HG03575 (cell line): Measurements from ENCODE around the gene TBC1D8.

Experiments
- ATAC-seq: cut with Tn5 transposase; IDR thresholded peaks from one replicate; pipeline ENCODE4 v1.9.1; 2021; ENCODE audit not compliant: unreplicated experiment, insufficient number of reproducible peaks, low FRiP score; ENCODE audit errors: extremely low read depth

Gene TBC1D8

DNA sequence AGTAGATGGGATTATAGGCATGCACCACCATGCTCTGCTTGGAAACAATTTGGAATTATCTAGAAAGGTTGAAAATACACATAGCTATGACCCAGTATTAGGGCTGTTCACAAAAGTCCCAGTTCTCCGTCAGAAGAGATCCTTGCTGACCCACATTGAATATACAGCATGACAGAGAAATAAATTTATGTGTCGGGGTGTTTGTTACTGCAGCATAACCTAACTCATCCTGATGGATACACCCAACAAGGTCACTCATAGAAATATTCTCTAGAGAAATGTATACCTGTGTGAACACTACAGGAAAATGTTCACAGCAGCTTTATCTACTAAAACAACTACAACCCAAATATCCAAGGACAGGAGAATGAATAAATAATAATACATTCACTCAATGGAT is 9.0 kb downstream of the TBC1D8 start:
- no peak for ATAC-seq

DNA sequence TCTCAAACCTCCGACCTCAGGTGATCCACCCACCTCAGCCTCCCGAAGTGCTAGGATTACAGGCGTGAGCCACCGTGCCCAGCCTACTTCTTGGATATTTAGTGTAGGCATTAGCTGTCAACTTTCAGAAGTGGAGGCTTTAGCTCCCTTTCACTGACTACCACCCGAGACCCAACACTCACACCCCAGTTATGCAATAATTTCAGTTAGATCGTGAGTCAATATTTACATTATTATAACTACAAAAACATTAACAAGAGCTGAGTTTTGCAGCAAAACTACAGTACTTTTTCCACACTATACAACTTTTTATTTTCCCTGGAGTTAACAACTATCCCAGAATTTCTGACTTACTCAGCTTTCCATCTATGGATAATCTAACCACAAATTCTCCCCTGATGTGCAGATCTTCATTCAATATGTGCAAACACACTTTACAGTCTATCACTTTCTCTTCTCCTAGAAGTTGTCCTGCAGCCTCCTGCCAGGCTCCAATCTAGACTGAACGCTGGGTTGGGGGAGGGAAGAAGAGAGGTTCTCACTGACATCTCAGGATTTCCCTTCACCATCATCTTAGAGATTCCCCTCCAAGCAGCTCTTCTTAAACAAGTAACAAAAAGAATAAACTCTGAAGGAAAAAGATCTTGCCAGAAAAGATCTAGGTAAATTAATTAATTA is 10.1 kb downstream of the TBC1D8 start:
- no peak for ATAC-seq

GRCh38 chr2:101140237-101140636 is 10.9 kb downstream of the TBC1D8 start:
- ATAC-seq: no peak

DNA sequence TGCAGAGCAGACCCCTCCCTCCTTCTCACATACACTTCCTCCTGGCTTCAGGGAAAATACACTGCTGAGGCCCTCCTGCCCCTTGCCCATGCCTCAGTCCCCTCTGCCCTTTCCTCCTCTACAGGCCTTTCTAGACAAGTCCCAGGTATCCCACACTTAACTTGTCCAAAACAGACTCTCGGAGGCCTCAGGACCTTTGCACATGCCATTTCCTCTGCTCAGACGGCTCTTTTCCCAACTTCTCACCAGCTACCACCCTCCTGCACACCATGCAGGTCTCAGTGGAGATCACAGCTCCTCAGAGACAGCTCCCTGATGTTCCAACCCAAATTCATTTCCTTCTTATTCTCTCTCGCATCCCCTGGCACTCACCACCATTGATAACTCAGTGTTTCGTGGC is 11.7 kb downstream of the TBC1D8 start:
- no peak for ATAC-seq

DNA sequence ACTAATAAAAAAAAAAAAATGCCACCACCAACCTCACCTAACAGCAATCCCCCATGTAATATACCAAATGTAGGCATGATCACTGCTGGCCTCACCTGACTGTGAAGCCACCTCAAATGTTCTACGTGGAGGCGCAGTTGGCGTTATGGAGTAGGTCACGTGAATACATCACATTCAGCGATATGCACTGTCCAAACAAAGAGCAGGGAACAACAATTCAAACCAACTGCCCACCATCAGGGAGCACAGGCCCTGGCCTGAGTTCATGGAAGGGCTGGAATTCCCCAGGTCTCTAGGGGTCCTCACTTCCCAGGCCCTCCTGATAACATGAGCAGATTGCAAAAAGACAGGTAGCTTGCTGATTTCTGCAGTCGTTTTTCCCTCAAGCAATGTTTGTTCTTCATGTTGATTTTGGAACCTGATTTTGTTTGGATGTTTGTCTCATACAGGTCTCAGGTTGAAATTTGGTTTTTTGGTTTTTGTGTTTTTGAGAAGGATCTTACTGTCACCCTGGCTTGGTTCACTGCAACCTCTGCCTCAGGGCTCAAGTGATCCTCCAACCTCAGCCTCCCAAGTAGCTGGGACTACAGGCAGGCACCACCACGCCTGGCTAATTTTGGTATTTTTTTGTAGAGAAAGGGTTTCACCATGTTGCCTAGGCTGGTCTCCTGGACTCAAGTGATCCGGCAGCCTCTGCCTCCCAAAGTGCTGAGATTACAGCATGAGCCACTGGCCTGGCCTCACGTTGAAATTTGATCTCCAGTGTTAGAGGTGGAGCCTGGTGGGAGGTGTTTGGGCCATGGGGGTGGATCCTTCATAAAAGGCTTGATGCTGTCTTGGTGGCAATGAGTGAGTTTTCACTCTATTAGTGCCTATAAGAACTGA is 15.5 kb downstream of the TBC1D8 start:
- no peak for ATAC-seq

DNA sequence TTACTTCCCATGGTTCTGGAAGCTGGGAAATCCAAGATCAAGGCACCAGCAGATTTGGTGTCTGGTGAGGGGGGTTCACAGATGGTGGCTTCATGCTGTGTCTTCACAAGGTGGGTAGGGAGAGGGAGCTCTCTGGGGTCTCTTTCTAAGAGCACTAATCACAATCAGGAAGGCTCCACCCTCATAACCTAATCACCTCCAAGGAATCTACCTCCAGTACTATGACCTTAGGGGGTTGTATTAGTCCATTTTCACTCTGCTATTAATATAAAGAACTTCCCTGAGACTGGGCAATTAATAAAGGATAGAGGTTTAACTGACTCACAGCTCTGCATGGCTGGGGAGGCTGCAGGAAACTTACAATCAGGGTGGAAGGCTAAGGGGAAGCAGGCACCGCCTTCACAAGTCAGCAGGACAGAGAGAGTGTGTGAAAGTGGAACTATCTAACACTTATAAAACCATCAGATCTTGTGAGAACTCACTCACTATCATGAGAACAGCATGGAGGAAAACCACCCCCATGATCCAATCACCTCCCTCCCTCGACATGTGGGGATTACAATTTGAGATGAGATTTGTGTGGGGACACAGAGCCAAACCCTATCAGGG is 17.6 kb downstream of the TBC1D8 start:
- no peak for ATAC-seq

DNA sequence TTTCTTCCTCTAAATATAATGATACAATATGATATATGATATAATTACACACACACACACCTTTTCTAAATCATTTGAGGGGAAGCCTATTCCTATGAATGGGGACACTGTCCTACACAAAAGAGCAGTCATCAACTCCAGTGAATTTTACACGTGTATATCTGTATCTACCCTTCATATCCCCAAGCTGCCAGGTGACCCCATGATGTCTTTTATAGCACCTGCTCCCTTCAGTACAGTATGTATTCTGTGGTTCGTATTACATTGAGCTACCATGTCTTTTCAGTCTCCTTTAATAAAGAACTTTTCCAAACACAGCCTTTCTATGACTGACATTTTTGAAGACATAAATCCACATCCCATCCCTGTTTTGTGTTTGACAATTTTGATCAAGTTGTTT is 19.0 kb downstream of the TBC1D8 start:
- ATAC-seq: no peak

GRCh38 chr2:101130081-101130480 is 21.1 kb downstream of the TBC1D8 start:
- ATAC-seq: no peak

DNA sequence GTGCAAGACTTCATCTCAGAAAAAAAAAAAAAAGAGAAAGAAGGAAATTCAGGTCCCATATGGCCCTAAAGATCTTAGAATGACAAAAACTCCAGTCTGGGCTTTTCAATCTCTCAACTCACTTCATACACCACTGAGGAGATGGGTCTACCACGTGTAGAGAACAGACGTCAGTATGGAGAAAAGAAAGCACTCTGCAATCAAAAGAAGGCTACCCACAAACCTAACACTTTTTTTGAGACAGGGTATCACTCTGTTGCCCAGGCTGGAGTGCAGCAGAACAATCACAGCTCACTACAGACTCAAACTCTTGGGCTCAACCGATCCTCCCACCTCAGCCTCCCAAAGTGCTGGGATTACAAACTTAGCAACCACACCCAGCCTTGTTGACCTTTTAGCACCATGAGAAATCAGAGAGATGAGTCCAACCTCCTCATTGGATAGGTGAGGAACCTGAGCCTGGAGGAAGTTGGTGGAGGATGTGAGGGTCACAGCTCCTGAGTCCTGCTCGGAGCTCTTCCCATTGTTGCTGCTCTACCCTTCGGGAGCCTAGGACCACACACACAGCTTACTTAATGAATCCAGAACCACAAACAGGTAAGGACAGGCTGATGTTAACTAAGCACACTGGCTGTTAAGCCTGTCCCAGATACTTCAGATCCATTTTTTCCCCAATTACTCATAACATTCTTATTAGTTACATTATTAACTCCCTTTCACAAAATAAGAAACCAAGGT is 23.7 kb downstream of the TBC1D8 start:
- ATAC-seq: no peak

DNA sequence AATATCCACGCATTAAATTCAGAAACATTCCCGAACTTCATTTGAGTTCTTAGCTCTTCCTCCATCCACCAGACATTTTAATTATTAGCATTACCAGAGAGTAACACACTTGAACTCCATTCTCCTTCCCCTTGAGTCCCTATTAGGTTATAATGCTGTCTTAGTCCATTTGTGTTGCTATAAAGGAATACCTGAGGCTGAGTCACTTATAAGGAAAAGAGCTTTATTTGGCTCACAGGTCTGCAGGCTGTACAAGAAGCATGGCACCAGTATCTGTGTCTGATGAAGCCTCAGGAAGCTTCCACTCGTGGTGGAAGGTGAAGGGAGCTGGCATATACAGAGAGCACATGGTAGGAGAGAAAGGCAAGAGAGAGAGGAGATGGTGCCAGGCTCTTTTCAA is 25.4 kb downstream of the TBC1D8 start:
- no peak for ATAC-seq

DNA sequence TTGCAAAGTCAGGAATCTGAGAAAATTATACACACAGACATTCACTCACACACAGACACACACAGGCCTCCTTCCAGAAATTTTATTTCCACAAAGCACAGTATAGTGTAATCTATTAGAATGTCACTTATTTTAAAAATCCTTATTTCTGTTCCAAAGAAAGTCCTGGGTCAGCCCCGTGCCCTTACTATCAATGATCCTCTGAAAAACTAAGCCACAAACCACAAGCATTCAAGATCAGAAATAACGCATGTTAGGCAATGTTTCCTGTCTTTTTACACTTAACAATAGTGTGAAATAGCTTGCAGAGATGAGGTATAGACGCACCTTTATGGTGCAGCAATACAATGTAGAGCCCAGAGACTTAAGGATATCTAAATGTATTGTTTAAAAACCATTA is 25.8 kb downstream of the TBC1D8 start:
- no peak for ATAC-seq

DNA sequence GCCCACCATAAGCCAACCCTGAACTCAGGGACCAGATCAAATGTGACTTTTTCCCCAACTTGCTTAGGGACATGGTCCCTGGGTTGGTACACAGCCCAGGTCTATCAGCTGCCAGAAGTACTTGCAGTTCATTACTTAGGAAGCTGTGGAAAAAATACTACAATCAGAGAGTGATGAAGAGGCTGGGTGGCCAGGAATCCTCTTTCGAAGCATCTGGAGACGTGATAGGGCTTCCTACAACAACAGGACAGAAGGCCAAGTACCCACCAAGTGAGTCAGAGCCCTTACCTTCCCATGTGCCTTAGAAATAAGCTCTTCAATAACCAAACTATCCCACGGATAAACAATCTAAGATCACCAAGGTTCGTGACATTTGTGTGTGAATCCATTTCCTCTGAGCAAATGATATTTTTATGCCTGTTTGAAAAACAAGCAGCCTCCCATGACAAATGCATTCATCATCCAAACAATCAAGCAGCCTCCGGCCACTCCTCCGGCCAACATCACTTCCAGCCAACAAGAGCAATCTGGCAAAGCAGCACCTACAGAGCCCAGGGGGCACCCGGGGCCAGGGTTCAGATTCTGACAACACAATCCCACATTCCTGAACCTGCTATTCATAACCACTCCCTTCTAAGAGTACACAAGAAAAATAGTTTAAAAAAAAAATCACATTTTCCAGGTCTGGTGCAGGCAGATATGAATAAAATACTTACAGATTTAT is 26.4 kb downstream of the TBC1D8 start:
- no peak for ATAC-seq

- ATAC-seq: no peak
Observed at GRCh38 chr2:101123795-101124471, 27.2 kb downstream of the TBC1D8 start.

- ATAC-seq: no peak
Observed at GRCh38 chr2:101121174-101121573, 30.0 kb downstream of the TBC1D8 start.

DNA sequence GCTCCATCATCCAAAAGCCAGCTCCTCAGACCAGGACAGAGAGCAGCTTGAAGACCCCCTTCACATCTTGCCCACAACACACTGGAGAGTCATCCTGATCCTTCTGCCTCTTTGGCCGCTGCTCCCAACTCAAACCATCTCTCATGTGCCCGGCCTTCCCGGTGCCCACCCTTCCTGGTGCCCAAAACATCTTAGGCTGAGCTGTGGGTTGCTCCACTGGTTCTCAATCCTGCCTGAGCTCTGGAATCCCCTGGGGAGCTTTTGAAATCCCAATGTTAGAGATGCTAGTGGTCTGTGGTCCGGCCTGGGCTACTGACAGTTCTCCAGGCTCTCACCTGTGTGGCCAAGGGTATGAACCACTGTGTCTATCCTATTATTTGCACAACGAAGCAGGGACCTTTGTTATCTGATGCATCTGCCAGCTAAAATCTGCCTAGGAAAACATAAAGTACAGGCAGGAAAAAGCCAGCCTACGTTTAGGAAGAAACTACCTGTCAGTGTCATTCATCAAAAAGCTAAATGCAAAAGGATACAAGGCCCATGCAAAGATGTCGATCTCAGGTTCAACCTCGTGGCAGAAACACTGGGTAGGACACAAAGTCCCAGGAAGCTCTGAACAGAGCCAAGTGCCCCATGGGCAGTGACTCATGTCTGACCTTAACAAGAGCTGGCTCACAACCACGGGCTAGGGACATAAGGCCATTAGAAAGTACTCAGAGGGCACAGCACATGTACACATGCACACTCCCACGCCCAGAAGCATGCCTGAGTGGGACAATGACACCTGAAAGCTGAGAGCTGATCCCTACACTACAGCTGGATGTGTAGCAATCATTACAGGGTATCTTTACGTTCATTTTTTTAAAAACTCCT is 30.8 kb downstream of the TBC1D8 start:
- ATAC-seq: no peak

DNA sequence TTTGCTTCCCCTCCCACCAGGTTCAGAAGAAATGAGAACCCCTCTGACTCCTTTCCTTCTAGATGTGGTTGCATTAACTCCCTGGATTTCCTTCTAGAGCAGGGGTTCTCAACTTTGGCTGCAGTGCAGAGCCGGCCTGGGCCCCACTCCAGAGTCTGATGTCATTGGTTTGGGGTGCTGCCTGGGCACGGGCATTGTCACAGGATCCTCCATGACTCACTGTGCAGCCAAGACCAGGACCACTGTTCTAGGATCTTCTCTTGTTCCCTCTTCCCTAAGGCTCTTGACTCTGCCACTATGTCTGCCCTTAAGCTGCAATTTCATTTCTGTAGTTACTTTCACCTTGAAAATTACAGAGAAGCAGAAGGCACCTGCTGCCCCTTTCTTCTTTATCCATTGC is 31.8 kb downstream of the TBC1D8 start:
- no peak for ATAC-seq

DNA sequence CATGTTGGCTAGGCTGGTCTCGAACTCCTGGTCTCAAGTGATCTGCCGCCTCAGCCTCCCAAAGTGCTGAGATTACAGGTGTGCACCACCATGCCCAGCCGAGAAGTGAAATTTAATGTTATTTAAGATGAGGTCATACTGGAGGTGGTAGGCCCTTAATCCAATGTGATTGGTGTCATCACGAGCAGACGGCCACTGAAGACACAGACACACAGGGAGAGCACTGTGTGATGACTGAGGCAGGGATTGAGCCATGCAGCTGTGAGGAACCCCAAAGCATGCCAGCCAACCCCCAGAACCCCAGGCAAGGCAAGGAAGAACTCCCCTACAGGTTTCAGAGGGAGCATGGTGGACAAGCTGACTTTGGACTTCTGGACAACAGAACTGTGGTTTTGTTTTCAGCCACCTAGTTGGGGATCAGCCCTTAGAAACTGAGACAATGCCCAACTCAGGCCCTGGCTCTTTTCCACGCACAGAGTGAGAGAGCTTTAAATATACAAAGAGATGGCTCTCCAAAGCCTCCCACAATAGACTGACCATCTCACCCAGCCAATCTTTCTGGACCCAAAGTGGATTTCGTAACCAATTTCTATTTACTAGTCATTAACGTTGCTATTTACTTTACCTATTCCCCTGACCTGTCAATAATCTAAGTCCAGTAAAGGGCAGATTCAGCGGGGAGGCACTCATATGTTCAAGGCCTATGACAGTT is 34.2 kb downstream of the TBC1D8 start:
- no peak for ATAC-seq
